Subcutaneous adipose tissue (tissue), 4 donors: Measurements from ENCODE around the gene PPP1R13B. TPM values are rescaled to one million over a fixed set of nuclear protein-coding genes. Genes with fewer than 3 reads are reported as not detected.

ENCODE experiments used
- CTCF ChIP-seq: fragments of 450-650 bp; IDR thresholded peaks from one replicate; pipeline ENCODE4 v1.5.1; 2016; ENCODE audit warnings: low read depth, mild to moderate bottlenecking, control low read depth, antibody characterized with exemption, moderate library complexity
- total RNA-seq, 4 donors: library from RNA; depleted of rRNA; stranded (reverse); fragments of >200 nt; gene quantifications; one replicate each; pipeline ENCODE4 v1.1.0, GENCODE V29; 2016

PPP1R13B gene
- total RNA-seq, 4 donors from 2014 or later = 3.6 to 18.8 (median 8.6) TPM

GRCh38 chr14:103846543-103847450, 578 bp downstream of the PPP1R13B start:
- TF ChIP-seq CTCF = no peak

- TF ChIP-seq CTCF = no peak
Measured at GRCh38 chr14:103846097-103846496, 1.3 kb downstream of the PPP1R13B start.

- TF ChIP-seq CTCF = no peak
Measured at GRCh38 chr14:103845327-103845726, 2.0 kb downstream of the PPP1R13B start.

GRCh38 chr14:103840014-103840413, 7.4 kb downstream of the PPP1R13B start:
- TF ChIP-seq CTCF = no peak

- TF ChIP-seq CTCF = no peak
Measured at GRCh38 chr14:103839579-103839978, 7.8 kb downstream of the PPP1R13B start.

GRCh38 chr14:103838117-103838516, 9.3 kb downstream of the PPP1R13B start:
- TF ChIP-seq CTCF = no peak

- TF ChIP-seq CTCF = no peak
Measured at GRCh38 chr14:103836976-103837725, 10.2 kb downstream of the PPP1R13B start.
